Right lung (tissue), 5 donors: ENCODE data around the gene QDPR. TPM values are rescaled to one million over a fixed set of nuclear protein-coding genes. Genes with fewer than 3 reads are reported as not detected.
"Not testable (repeated sequence)": the region's sequence is repeated elsewhere in the genome, so short reads cannot be mapped to it uniquely, and the experiment has no call there.

Experiments used
- DNase-seq, 2 donors: peaks; one replicate each; pipeline ENCODE4 v3.0.0-alpha.2; 2013
- polyA plus RNA-seq, 5 donors: library from polyadenylated mRNA; unstranded; fragments of 120-200 nt; gene quantifications; one replicate each; pipeline versions ENCODE4 v1.2.1 to v1.2.3, GENCODE V29; 2013; ENCODE audit warnings: inconsistent platforms in 1 of 5, low replicate concordance in 1 of 5; ENCODE audit not compliant: insufficient read length in 5 of 5, insufficient read depth in 1 of 5

Gene QDPR
- polyA plus RNA-seq, 5 donors = 43.3 to 56.4 (median 46.8) TPM

DNA sequence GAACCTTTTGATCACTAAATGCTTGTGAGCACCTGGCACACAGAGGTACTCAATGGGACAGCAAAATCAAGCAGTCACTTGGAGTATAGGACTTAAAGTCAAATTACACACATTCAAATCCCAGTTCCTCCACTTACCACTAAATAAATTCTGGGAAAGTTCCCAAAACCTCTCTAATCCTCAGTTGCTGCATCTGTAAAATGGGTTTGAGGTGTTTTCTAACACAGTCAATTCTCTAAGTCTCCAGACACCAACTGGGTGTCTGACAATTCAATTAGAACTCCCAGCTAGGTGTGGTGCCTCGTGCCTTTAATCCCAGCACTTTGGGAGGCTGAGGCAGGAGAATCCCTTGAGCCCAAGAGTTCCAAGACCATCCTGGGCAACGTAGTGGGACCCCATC is 19.0 kb downstream of the QDPR start:
- DNase-seq = no peak

DNA sequence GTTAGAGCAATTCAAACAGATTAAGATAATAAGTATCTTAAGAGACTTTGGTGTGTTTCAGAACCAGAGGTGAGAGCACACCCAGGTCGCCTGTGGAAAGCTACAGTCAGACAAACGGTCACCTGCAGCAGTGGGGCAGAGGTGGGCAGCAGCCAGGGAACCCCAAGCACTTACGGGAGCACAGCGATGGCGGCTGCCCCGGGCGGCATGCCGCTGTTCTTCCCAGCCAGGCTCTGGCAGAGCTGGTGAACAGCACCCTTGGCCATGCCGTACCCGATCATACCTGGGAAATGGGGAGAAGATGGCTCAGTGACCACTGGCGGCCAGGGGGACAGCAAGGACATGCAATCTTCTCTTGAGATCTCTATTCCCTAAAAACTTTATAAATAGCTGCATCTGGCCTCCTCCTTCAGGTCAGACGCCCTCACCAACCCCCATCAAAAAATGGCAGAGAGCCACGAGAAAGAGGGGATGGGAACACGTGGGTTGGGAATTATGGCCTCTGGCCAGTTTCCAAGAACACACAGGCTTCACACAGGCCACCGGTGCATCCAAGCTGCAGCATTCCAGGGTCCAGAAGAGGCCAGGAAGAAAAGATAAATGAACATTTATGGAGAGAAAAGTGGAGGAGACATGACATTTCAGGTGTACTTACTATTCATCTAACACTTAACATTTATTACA is 19.7 kb downstream of the QDPR start:
- no peak for DNase-seq

DNA sequence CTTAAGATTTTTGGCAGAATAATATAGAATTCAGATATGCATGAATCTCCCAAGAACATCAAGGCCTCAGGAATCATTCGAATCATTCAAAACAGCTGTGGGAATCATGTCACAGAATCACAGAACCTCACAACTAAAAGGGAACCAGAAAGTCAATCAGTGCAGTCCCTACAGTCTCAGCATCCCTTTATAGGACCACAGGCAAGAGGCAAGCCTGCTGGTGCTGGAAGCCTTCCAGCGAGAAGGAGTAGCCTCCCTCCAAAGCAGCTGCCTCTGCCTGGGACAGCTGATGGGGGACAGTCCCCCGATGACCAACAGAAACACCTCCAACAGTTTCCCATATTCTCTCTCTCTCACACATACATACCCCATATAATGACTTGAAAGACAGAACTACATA is 20.7 kb downstream of the QDPR start:
- DNase-seq = no peak

DNA sequence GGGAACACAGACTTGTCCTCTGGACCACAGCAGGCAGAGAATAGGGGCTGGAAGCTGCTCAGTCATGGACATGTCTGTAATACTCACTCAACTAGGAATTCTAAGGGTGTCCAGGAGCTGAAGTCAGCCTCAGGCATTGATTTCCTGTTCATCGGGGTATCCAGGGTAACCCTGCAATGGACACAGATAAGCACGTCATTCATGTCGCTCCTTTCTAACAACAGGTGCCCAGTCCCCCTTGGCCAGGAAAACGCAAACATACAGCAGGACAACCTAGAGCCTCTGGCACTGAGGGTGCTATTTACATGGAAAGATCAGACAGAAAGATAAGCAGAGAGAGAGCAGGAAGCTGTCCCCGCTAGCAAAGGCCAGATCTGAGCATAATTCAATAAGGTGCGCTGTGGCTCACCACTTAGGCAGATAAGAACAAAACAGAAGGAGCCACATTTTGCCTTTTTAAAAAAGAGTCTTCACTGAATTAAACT is 21.3 kb downstream of the QDPR start:
- no peak for DNase-seq

DNA sequence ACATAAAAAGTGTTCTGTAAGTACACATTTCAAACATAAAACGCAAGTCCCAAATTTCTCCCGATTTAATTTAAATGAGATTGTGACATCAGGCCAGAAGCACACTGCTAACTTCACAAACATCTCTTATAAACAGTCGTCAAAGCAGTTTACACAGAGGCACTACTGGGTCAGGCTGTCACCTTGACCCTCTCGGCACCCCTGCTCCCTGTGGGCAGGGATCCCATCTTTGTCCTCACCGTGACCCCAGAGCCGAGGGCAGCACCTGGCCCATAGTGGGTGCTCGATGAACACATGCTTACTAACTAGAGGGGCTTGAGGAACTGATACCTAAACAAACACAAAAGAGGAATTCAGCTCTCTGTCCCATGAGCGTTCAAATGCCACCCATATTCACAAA is 22.2 kb downstream of the QDPR start:
- DNase-seq = no peak

DNA sequence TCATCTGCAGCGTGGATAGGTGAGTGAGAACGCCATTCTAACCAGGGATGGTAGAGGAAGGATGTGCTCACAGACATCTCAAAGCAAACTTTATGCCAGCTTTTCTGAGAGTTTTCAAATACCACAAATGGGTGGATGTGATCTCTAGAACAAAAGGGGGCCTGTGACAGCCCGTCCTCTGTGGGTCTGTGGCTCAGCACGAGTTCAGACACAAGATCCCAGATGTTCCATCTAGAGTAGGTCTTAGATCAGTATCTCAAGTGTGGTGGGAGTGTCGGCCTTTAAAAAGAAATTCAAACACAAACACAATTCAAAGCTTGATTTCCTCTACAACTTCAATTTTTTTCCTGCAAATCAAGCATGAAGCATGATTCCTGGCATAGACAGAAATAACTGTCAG is 22.8 kb downstream of the QDPR start:
- DNase-seq = no peak

DNA sequence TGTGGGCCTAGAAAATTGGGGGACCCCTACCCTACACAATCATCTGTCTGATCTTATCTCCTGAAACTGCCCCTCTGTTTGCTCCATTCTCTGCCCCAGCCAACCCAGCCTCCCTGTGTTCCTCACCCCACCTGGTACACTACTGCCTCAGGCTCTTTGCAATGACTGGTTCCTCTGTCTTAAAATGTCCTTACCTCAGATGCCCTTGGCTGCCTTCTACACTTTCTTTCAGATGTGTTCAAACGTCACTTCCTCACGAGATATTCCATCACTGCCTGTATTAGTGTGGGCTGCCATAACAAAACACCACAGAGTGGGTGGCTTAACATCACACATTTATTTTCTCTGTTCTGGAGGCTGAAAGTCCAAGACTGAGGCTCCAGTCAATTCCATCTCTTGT is 29.2 kb downstream of the QDPR start:
- DNase-seq = no peak

DNA sequence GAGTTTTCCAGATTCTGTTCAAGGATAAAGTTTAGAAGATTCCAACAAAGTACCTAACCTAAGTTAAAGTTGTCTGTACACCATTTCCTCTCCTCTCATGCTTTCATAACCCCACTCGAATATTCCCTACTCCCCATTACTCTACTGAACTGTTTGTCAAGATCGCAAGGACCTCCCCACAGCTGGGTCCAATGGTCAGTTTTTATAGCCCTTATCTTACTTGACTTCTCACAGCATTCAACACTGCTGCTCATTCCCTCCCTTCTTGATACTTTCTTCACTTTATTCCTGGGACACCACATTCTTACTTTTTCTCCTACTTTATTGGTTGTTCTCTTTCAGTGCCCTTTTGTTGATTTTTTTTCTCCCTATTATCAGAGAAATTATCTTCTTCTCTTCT is 30.9 kb downstream of the QDPR start:
- no peak for DNase-seq

DNA sequence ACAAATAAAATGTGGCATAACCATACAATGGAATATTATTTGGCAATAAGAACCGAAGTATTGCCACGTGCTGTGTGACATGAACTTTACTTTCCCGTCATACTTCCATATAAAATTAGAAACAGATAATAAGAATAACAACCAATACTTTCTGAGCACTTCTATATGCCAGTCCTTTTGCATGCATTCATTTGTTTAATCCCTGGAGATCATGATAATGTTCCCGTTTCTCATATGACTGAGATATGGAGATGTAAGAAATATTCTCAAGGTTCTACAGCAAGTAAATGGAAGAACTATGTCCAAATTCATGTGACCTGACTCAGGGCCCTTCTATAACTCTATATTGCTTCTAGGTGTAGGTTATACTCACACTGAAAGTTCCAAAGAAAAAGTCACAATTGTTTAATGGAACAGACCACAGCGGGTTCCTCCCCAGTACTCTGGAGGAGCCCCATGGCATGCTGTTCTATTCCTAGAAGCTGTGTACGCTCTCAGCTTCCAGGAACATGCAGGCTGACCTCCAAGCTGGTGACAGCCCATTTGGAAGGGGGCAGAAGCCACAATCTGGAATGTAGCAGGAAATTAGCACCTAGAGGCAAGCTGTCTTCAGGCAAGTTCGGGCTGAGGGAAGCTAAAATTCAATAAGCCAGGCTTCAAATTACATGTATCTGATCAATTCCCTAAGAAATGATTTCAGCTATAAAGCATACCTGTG is 31.5 kb downstream of the QDPR start:
- no peak for DNase-seq

DNA sequence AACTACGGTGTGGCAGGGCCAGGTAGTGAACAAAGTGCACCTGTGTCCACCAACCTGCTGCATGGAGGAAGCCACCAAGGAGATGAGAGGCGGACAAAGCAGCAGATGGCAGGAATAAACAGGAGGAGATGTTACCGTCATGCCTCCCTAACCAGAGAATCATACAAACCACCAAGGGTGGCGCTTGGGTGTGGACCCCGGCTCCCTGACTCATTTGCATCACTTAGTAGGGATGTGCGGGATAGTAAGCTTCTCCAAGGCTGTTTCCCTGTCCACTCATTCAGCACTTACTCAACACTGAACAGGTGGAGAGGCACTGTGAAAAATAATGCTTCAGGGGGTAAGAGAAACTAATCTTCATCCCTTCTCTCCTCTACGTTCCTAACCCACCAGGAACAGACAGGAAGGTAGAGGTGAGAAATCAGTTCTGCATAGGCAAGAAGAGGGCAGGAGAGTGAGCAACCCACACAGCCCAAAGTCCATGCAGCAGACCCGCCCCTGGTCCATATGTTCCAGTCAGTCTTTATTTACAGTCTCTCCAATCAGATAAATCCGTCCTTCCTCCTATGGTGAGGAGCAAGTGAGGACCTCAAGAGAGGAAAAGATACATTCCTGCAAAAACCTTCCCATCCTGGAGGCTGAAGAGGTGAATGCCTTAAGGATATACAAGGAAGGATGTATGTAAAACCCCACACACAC is 34.0 kb downstream of the QDPR start:
- no peak for DNase-seq

DNA sequence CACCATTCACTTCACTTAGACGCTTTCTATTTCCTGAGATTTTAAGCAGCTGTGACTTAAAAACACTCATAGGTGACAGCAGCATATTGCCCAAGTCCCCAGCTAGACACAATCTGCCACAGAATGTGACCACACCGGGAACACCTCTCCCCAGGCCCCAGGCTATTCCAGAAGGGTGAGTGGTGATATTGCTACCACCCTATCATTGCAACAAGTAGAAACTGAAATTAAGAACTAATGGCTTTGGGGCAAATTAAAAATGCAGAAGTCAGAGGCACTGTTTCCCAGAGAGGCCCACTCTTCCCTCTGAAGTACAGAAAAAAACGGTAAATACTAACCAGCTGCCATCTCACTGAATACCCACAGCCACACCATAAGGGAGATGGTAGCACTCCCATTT is 35.0 kb downstream of the QDPR start:
- no peak for DNase-seq

DNA sequence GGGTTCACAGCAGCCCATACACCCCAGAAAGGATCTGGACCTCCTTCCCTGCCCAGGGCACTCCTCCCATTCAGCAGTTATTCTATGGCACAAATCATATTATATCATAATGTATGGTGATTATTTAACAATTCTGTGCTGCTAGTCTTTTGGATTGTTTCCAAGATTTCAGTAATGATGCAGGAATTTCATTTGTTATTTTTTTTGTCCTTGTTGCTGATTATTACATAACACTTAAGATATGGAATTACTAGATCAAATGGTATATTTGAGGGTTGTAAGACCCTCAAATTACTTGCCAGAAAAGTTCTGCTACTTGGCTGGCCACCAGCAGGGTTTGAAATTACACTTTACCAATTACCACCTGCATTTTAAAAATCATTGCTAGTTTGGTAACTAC is 36.4 kb downstream of the QDPR start:
- DNase-seq = no peak

DNA sequence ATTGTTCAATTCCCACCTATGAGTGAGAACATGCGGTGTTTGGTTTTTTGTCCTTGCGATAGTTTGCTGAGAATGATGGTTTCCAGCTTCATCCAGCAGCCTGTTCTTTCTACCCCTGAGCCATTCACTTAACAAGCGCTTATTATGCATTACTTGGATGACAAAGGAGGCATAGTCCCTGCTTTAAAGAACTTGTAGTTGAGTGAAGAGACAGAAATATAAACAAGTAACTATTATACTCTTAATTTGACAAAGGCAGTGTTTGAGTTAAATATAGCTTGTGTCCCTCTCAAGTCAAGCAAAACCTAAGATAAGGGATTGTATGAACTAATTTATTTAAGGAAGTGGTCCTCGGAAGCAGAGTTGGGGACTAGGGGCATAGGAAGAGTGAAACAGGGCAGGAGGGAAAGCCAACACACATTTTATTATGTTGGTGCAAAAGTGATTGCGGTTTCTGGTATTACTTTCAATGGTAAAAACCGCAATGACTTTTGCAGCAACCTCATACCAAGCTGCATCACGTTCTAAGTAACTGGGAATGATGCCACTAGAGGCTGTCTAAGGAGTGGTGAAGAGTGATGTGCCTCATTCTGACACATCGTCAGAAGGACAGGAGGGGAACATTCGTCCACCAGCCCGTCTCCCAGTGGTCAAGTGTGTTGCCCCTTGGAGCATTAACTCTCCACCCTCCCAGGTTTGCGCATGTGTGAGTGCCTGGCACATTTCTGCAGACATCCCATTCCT is 41.8 kb downstream of the QDPR start:
- no peak for DNase-seq

DNA sequence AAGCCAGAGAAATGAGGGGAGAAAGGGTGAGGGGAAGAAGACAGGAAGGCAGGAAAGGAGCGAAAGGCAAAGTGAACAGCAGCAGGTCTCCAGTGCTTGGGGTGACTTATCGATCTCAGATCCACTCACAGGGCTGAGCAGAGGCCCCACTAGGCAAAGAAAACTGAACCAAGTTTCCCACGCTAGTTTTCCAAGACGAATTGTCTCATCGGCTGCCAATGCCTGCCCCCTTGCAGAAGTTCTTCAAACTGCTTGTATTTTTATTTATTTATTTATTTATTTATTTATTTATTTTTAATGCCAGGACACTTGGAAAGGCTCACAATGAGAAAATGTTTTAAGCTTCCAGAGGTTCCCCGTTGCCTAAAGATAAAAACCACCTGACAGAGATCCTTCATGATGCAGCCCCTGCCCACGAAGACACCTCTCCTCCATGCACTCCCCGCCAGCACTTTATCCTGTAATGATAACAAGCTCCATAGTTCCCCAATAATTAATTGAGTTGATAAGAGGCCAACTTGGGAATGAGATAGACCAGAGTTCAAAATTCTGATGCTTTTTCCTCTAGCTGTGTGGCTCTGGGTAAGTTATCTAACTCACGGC is 43.2 kb downstream of the QDPR start:
- DNase-seq = peak; percentile 29 to 39

DNA sequence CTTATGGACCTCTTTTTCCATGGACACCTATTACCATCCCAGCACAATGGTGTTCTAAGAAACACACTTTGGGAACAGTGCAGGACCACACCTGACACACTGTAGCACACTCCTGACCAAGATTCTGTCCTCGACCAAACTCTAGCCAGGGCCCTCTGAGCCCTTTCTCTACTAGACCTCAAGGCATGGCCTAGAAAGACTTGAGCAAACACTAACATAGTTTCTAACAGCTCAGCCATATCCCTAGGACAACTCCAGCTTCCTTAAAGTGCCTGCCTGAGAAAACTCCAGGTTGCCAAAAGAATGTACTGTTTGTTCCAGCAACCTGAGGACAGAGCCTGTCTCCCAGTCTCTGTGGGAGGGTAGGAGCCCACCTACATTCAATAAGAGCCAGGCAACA is 48.3 kb downstream of the QDPR start:
- no peak for DNase-seq

DNA sequence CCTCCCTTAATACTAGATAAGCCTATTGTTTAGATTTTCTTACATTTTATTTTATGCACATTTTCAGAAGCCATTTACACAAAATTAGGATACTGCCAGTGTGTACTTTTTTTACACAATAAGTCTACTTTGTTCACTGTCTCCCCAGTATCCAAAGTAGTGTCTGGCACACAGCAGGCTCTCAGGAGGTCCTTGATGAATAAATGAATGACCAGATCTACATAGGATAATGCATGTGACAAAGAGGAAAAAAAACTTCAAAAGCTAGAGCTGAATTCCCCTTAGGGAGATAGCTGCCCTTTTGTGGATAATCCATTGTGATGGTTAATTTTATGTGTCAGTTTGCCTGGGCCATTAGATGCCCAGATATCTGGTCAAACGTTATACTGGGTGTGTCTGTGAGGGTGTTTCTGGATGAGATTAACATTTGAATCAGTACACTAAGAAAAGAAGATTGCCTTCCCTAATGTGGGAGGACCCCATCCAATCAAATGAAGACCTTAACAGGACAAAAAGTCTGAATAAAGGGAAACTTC is 61.6 kb downstream of the QDPR start:
- DNase-seq = no peak

DNA sequence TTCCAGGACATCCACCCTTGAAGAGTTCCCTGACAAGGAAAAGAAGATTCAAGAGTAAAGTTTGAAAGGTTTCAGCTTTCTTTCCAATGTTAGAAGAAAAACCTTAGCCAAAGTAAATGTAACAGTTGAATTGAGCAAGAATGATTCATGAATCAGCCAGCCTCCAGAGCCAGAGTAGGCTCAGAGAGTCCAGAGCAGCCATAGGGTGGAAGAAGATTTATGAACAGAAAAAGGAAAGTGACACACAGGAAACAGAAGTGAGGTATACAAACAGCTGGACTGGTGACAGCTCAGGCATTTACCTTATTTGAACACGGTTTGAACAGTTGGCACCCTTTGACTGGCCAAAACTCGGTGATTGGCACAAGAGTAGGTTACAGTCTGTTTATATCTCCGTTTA is 63.2 kb downstream of the QDPR start:
- no peak for DNase-seq

DNA sequence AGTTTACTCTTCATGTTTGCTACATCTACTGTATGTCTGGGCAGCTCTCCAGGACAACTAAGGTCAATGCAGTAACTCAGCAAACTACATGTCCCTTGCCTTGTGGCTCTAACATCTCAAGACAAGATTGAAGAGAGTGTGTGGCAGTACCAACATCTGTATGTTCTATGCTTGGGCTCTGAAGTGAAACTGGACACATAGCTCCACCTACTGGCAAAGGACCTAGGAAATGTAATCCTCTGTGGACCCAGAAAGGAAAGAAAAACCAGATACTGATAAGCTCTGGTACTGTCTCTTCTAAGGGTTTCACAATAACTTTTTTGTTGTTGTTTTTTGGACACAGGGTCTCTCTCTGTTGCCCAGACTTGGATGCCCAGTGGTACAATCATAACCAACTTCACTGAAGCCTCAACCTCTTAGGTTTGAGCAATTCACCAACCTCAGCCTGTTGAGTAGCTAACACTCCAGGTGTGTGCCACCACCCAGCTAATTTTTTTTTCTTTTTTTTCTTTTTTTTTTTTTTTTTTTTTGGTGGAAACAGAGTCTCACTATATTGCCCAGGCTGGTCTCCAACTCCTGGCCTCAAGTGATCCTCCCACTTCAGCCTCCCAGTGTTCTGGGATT is 64.1 kb downstream of the QDPR start:
- DNase-seq = peak; percentile 45 to 68

DNA sequence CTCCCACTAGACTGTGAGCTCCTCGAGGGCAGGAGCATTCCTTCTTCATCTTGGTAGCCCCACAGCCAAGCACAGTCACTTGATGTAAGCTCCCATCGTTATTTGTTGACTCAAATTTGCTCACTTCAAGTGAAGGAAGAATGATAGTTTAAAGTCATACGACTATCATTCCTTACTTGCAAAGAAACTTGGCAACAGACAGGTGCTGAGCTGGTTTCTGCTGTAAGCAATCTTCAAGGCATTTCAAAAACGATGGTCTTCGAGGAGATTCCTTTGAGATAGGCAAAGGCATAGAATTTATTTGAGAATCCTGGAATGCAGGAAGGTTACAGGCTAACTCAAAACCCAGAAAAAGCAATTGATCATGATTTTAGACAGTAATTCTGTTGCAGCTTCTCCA is 64.8 kb downstream of the QDPR start:
- no peak for DNase-seq

DNA sequence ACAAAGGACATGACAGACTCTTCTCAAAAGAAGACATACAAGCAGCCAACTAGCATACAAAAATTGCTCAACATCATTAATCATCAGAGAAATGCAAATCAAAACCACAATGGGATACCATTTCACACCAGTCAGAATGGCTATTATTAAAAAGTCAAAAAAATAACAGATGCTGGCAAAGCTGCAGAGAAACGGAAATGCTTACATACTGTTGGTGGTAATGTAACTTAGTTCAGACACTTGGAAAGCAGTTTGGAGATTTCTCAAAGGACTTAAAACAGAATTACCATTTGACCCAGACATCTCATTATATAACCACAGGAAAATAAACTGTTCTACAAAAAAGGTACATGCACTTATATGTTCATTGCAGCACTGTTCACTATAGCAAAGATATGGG is 69.4 kb downstream of the QDPR start:
- not testable (repeated sequence) for DNase-seq

DNA sequence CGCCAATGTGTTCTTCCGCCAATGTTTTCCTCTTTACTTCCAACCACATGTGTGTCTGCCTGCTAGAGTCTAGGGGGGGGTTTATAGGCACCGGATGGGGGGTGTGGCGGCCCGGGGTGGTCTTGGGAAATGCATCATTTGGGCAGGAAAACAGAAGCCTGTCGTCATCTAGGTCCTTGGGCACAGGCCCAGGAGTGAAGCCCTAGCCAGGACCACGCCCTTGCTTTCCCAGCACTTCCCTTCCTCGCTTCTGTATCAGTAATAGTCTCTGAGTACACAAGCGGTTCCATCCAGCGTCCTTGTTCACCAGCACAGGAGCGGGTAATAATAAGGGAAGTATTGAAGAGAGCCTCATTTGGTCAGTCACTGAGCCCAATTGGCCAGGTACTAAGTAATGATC is 74.5 kb downstream of the QDPR start:
- DNase-seq = no peak
